HEK293 (cell line): Measurements from ENCODE around the gene CD68.
"Not testable (repeated sequence)": the region's sequence is repeated elsewhere in the genome, so short reads cannot be mapped to it uniquely, and the experiment has no call there.

Source experiments
- CTCF ChIA-PET: fragments of 350-600 bp; formaldehyde crosslinking; extraction: SDS; loops from one replicate; lab custom pipeline; 2021; ENCODE audit warnings: antibody characterized with exemption; lab: Yijun Ruan, JAX
- POLR2A ChIA-PET: fragments of 300-600 bp; formaldehyde crosslinking; extraction: SDS; loops from one replicate; lab custom pipeline; 2020; ENCODE audit warnings: antibody characterized with exemption, inconsistent platforms; lab: Yijun Ruan, JAX
- H3K27ac ChIP-seq: fragments of 200-500 bp; sonication (Bioruptor generic); 2 replicates; pipeline ENCODE4 v1.5.1; 2014; ENCODE audit warnings: low read depth, low read length, control low read depth, inconsistent platforms; ENCODE audit errors: extremely low read depth
- H3K36me3 ChIP-seq, 2 experiments: fragments of 200-500 bp in 1 of 2; sonication (Bioruptor generic) in 1 of 2; 1 replicate in 1 of 2; 2 replicates in 1 of 2; pipeline ENCODE4 v1.5.1; 2014 to 2017; ENCODE audit warnings: inconsistent platforms in 2 of 2, low read length in 2 of 2; ENCODE audit not compliant: control insufficient read depth in 2 of 2, insufficient read depth in 1 of 2
- H3K4me1 ChIP-seq: fragments of 200-500 bp; sonication (Bioruptor generic); 2 replicates; pipeline ENCODE4 v1.5.1; 2014; ENCODE audit warnings: mild to moderate bottlenecking, low read length, inconsistent platforms; ENCODE audit not compliant: control insufficient read depth, insufficient read depth
- H3K4me3 ChIP-seq: 2 replicates; pipeline ENCODE4 v1.5.1; 2011; ENCODE audit warnings: low read depth, mild to moderate bottlenecking, control low read depth, low read length, moderate library complexity
- H3K9me3 ChIP-seq: fragments of 200-500 bp; sonication (Bioruptor generic); 2 replicates; pipeline ENCODE4 v1.5.1; 2014; ENCODE audit warnings: low read depth, low read length, inconsistent platforms; ENCODE audit not compliant: control insufficient read depth, insufficient read depth
- EGR2 ChIP-seq: fragments of 450-650 bp; formaldehyde crosslinking; IDR thresholded peaks from 2 replicates; pipeline ENCODE4 v1.5.1; 2016; ENCODE audit warnings: low read depth, missing biosample characterization, missing genetic modification characterization
- SCRT2 ChIP-seq: fragments of 450-650 bp; formaldehyde crosslinking; IDR thresholded peaks from 2 replicates; pipeline ENCODE4 v1.5.1; 2016; ENCODE audit warnings: missing biosample characterization, missing genetic modification characterization
- SETDB1 ChIP-seq: IDR thresholded peaks from one replicate; pipeline ENCODE4 v1.6.1; 2017; ENCODE audit warnings: mild to moderate bottlenecking, low read length, moderate library complexity, mixed read lengths; ENCODE audit not compliant: insufficient read length
- ZBTB10 ChIP-seq: fragments of 450-650 bp; formaldehyde crosslinking; IDR thresholded peaks from 2 replicates; pipeline ENCODE4 v1.5.1; 2016; ENCODE audit warnings: missing biosample characterization, missing genetic modification characterization
- ZBTB44 ChIP-seq: fragments of 450-650 bp; IDR thresholded peaks from 2 replicates; pipeline ENCODE4 v1.5.1; 2018; ENCODE audit warnings: missing biosample characterization, mild to moderate bottlenecking, missing genetic modification characterization
- ZNF146 ChIP-seq: fragments of 450-650 bp; formaldehyde crosslinking; IDR thresholded peaks from 2 replicates; pipeline ENCODE4 v1.5.1; 2016; ENCODE audit warnings: missing biosample characterization, missing genetic modification characterization
- ZNF155 ChIP-seq: fragments of 450-650 bp; formaldehyde crosslinking; IDR thresholded peaks from 2 replicates; pipeline ENCODE4 v1.5.1; 2016; ENCODE audit warnings: missing biosample characterization, missing genetic modification characterization
- ZNF449 ChIP-seq: fragments of 450-650 bp; formaldehyde crosslinking; IDR thresholded peaks from 2 replicates; pipeline ENCODE4 v1.5.1; 2017; ENCODE audit warnings: missing biosample characterization, mild to moderate bottlenecking, missing genetic modification characterization, moderate library complexity
- ZNF501 ChIP-seq: fragments of 450-650 bp; formaldehyde crosslinking; IDR thresholded peaks from 2 replicates; pipeline ENCODE4 v1.5.1; 2016; ENCODE audit warnings: missing biosample characterization, missing genetic modification characterization
- ZNF521 ChIP-seq: fragments of 450-650 bp; formaldehyde crosslinking; IDR thresholded peaks from 2 replicates; pipeline ENCODE4 v1.5.1; 2017; ENCODE audit warnings: missing biosample characterization, mild to moderate bottlenecking, missing genetic modification characterization
- ZNF549 ChIP-seq: fragments of 450-650 bp; IDR thresholded peaks from 2 replicates; pipeline ENCODE4 v1.5.1; 2018; ENCODE audit warnings: missing biosample characterization, missing genetic modification characterization, mild to moderate bottlenecking, inconsistent platforms, moderate library complexity
- ZNF596 ChIP-seq: fragments of 450-650 bp; IDR thresholded peaks from 2 replicates; pipeline ENCODE4 v1.5.0; 2018; ENCODE audit warnings: missing biosample characterization, mild to moderate bottlenecking, missing genetic modification characterization, moderate library complexity
- ZNF600 ChIP-seq: fragments of 450-650 bp; formaldehyde crosslinking; IDR thresholded peaks from 2 replicates; pipeline ENCODE4 v1.5.1; 2016; ENCODE audit warnings: missing biosample characterization, missing genetic modification characterization
- ZNF629 ChIP-seq: fragments of 450-650 bp; formaldehyde crosslinking; IDR thresholded peaks from 2 replicates; pipeline ENCODE4 v1.5.1; 2017; ENCODE audit warnings: missing biosample characterization, missing genetic modification characterization
- ZNF791 ChIP-seq: fragments of 450-650 bp; formaldehyde crosslinking; IDR thresholded peaks from 2 replicates; pipeline ENCODE4 v1.5.1; 2016; ENCODE audit warnings: missing biosample characterization, missing genetic modification characterization
- TF ChIP-seq, protein P1 (sequence below): fragments of 450-650 bp; formaldehyde crosslinking; IDR thresholded peaks from 2 replicates; pipeline ENCODE4 v1.5.1; 2016; ENCODE audit warnings: missing biosample characterization, missing genetic modification characterization
- TF ChIP-seq, protein P2 (sequence below): fragments of 450-650 bp; formaldehyde crosslinking; IDR thresholded peaks from 2 replicates; pipeline ENCODE4 v1.5.1; 2016; ENCODE audit warnings: missing biosample characterization, missing genetic modification characterization

The CD68 gene

DNA sequence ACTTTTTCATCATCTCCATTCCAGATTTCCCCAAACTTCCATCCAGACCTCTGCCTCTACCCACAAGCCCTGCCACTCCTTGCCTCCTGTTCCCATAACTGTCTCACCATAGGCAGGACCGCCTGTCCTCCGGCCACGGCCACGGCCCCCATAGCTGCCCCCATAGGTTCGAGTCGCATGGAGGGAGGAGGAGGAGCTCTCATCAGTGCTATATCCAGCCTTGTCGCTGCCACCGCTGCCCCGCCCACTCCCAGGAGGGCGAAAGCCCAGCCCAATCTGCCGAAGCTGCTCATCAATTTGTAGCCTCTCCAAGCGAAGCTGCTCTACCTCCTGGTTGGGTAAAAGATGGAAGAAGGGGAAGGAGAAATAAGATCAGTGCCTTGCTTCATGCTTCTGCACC, 13.9 kb downstream of the CD68 start:
- peaks cover 63 to 92% of the 10 kb centered on the region in 2 experiments for H3K36me3 ChIP-seq
- no peaks in the 10 kb centered on the region for H3K9me3 ChIP-seq
- POLR2A ChIA-PET = interaction anchor here (0.5 to 3.0 kb wide), 5 partner anchors 9 to 134 kb away, joined by 3 to 9 read pairs (median 4); partner anchors contain the start of genes FXR2, MPDU1 and TP53
- CTCF ChIA-PET = interaction anchor here (0.7 kb wide), 1 partner anchor 300 kb away, joined by 3 read pairs; no protein-coding TSS in a partner anchor
- no peak overlapping the region for H3K4me3 ChIP-seq
- no peak for TF ChIP-seq ZNF521 (tag by site-specific recombination)
- no peak for TF ChIP-seq ZNF449
- TF ChIP-seq ZNF146 (tag by site-specific recombination) = no peak
- TF ChIP-seq, protein P1, sequence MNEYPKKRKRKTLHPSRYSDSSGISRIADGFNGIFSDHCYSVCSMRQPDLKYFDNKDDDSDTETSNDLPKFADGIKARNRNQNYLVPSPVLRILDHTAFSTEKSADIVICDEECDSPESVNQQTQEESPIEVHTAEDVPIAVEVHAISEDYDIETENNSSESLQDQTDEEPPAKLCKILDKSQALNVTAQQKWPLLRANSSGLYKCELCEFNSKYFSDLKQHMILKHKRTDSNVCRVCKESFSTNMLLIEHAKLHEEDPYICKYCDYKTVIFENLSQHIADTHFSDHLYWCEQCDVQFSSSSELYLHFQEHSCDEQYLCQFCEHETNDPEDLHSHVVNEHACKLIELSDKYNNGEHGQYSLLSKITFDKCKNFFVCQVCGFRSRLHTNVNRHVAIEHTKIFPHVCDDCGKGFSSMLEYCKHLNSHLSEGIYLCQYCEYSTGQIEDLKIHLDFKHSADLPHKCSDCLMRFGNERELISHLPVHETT (tag by site-specific recombination) = no peak
- TF ChIP-seq ZNF629 (tag by site-specific recombination) = no peak
- TF ChIP-seq ZNF600 (tag by site-specific recombination) = 0 out of 2 replicates have a peak, but pooled peaks have one; percentile 23
- TF ChIP-seq ZBTB10 = no peak
- no peak for TF ChIP-seq ZBTB44 (tag by site-specific recombination)
- no peak for TF ChIP-seq ZNF791 (tag by site-specific recombination)
- TF ChIP-seq ZNF549 (tag by site-specific recombination) = no peak
- no peak for TF ChIP-seq SETDB1
- no peak for TF ChIP-seq ZNF155 (tag by site-specific recombination)
- TF ChIP-seq ZNF501 (tag by site-specific recombination) = no peak
- no peak for TF ChIP-seq SCRT2 (tag by site-specific recombination)
- TF ChIP-seq, protein P2, sequence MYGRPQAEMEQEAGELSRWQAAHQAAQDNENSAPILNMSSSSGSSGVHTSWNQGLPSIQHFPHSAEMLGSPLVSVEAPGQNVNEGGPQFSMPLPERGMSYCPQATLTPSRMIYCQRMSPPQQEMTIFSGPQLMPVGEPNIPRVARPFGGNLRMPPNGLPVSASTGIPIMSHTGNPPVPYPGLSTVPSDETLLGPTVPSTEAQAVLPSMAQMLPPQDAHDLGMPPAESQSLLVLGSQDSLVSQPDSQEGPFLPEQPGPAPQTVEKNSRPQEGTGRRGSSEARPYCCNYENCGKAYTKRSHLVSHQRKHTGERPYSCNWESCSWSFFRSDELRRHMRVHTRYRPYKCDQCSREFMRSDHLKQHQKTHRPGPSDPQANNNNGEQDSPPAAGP (tag by site-specific recombination) = no peak
- peak; percentile 45; the same call in 1 of the 2 replicates for TF ChIP-seq EGR2 (tag by site-specific recombination)
- TF ChIP-seq ZNF596 = no peak
- TF ChIP-seq, all 188 proteins: peak for 2
- H3K4me1 ChIP-seq = no peaks in the 10 kb centered on the region; the same call in 1 of the 2 replicates
- no peak overlapping the region for H3K27ac ChIP-seq

DNA sequence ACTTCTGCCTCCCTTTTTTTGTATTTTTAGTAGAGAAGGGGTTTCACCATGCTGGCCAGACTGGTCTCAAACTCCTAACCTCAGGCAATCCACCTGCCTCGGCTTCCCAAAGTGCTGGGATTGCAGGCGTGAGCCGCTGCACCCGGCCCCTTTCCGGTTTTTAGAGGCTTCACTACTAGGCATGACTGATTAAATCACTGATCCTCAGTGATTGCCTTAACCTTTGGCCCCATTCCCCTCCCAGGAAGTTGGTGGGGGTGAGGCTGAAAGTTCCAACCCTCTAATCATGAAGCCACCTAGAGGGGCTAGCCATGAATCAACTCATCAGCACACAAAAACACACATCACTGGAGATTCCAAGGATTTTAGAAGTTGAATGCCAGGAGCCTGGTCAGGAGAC, 18.1 kb downstream of the CD68 start:
- H3K4me1 ChIP-seq, H3K4me3 ChIP-seq, H3K9me3 ChIP-seq, POLR2A ChIA-PET, H3K27ac ChIP-seq: not testable (repeated sequence)
- CTCF ChIA-PET = interaction anchor here (0.6 kb wide), 1 partner anchor 333 kb away, joined by 3 read pairs; no protein-coding TSS in a partner anchor
- H3K36me3 ChIP-seq = peaks cover 91 to 93% of the 10 kb centered on the region in 2 experiments
